GM10266 (cell line): Measurements from ENCODE around the gene MPRIP.

ENCODE experiments used
- DNase-seq: peaks from one replicate; pipeline ENCODE4 v3.0.0; 2012; ENCODE audit errors: extremely low spot score
- CTCF ChIP-seq: IDR thresholded peaks from 2 replicates; pipeline ENCODE4 v1.5.1; 2012; ENCODE audit warnings: mild to moderate bottlenecking, low read depth; ENCODE audit not compliant: control insufficient read depth, insufficient read depth; ENCODE audit errors: missing control alignments

Gene MPRIP

GRCh38 chr17:17075125-17075781 is 33.0 kb downstream of the MPRIP start:
- no peak for DNase-seq
- TF ChIP-seq CTCF = no peak

GRCh38 chr17:17076066-17076465 is 33.8 kb downstream of the MPRIP start:
- no peak for TF ChIP-seq CTCF

GRCh38 chr17:17077101-17077500 is 34.8 kb downstream of the MPRIP start:
- TF ChIP-seq CTCF = no peak
- no peak for DNase-seq

More at GRCh38 chr17:17076066-17076465, 33.8 kb downstream of the MPRIP start:
- DNase-seq = no peak

- TF ChIP-seq CTCF = no peak
- DNase-seq = no peak
Measured at GRCh38 chr17:17077861-17078732, 35.8 kb downstream of the MPRIP start.

- no peak for TF ChIP-seq CTCF
- no peak for DNase-seq
Measured at GRCh38 chr17:17078832-17079231, 36.6 kb downstream of the MPRIP start.

GRCh38 chr17:17079336-17079735 is 37.1 kb downstream of the MPRIP start:
- TF ChIP-seq CTCF = no peak
- no peak for DNase-seq

DNA sequence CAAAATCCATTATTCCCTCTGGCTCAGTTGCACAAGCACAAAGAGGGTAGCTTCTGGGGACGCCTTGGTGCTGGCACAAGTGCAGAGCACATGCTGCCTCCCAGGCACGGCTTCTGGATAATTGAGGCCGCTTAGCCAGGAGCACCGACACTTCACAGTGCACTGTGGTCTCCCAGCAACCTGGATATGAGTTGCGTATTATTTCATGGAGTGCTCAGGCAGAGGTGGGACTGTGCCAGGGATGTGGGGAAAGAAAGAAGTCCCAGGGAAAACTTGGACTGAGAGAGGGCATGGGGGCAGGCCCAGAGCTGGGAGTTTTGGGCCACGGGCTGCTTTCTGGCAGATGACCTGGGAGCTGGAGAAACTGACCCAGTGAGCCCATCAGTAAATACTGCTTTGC is 37.5 kb downstream of the MPRIP start:
- DNase-seq = no peak
- TF ChIP-seq CTCF = no peak
